Frontal cortex (tissue), 4 donors: ENCODE results near the gene CLMP. TPM values are rescaled to one million over a fixed set of nuclear protein-coding genes. Genes with fewer than 3 reads are reported as not detected.

Experiments
- DNase-seq, 2 donors: peaks; one replicate each; pipeline ENCODE4 v3.0.0; 2012; ENCODE audit warnings: low spot score in 2 of 2
- FAIRE-seq: peaks from 2 replicates; lab custom pipeline; 2012; peaks lifted over from hg19 to GRCh38; lab: Jason Lieb, UNC
- small RNA-seq: library from RNA; depleted of rRNA; stranded (forward); fragments of <200 nt; gene quantifications from one replicate; pipeline ENCODE3, GENCODE V24; 2014
- total RNA-seq: library from RNA; depleted of rRNA; stranded (reverse); fragments of >200 nt; gene quantifications from one replicate; pipeline ENCODE4 v1.2.3, GENCODE V29; 2014
- donor health status: control.
- donor health status: control.
- donor health status: control.

CLMP gene
- total RNA-seq, 1 donor from 2014 or later, result 50.5 TPM

- DNase-seq, result no peak
- FAIRE-seq, result no peak
These were observed 147.6 kb downstream of the CLMP start for GRCh38 chr11:123047266-123047946.

GRCh38 chr11:123046473-123047259 lies 148.4 kb downstream of the CLMP start:
- FAIRE-seq, result no peak
- DNase-seq, result no peak

DNA sequence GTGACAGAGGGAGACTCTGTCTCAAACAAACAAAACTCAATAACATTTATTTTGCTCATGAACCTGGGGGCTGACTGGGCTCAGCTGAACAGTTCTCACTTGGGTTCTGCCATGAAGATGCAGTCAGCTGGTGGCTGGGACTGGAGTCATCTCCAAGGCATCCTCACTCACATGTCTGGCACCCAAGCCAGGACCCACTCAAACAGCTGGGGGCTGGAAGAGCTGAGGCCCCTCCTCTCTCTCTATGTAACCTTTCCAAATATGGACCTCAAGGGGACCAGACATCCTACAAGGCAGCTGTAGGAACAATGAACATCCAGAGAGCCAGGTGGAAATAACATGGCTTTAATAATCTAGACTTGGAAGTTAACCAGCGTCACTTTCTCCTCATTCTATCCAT lies 149.9 kb downstream of the CLMP start:
- DNase-seq (no peak), FAIRE-seq (no peak)

- DNase-seq (no peak), FAIRE-seq (no peak)
These were observed 153.9 kb downstream of the CLMP start for GRCh38 chr11:123041185-123041584.

DNA sequence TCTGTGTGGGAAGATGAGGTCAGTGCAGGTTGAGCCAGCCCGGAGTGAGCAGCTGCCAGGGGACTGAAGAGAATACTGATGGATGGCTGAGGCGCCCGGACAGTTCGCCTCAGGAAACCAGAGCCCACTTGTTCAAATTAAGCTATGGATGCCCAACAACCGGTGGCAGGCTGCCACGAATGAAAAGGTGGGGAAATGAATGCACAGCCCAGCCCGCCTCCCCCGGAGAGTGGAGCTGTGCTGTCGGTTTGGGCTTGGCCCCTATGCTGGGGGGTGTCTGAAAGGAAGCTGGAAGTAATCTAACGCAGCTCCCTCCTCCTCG lies 155.0 kb downstream of the CLMP start:
- no peak for DNase-seq
- FAIRE-seq, result no peak

- FAIRE-seq (no peak), DNase-seq (no peak)
These were observed 159.2 kb downstream of the CLMP start for GRCh38 chr11:123035831-123036230.

DNA sequence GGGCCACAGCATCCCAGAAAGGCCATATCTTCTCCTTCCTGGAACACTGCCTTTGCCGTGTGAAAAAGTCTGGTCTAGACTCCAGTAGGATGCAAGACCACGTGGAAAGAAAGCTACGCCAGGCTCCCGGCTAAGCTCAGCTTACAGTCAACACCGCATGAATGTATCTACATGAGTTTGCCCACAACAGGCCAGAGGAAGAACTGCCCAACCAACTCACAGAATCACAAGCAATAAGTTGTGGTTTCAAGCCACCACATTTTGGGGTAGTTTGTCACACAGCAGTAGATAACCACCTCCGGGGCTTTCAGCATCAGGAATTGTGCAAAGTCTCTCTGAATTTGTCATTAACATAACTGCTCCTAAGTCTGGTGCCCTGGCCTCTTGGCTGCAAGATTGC lies 160.5 kb downstream of the CLMP start:
- FAIRE-seq (no peak), DNase-seq (no peak)

DNA sequence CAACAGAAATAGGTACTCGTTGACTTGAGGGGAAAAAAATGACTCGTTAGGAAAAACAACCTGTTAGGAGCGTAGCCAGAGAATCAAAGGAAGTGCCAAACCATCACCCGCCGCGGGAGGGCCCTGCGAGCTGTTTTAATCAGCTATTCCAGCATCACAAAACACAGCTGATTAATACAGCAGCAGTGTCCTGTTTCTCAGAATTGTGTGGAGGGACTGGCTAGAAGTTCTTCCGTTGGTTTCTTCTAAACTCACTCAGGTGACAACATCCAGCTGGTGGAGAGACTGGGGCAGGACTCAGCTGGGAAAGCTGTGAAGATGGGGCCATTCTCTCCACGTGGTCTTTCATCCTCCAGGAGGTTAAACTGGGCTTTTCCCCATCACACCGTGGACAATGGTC lies 161.2 kb downstream of the CLMP start:
- DNase-seq (no peak), FAIRE-seq (no peak)

DNA sequence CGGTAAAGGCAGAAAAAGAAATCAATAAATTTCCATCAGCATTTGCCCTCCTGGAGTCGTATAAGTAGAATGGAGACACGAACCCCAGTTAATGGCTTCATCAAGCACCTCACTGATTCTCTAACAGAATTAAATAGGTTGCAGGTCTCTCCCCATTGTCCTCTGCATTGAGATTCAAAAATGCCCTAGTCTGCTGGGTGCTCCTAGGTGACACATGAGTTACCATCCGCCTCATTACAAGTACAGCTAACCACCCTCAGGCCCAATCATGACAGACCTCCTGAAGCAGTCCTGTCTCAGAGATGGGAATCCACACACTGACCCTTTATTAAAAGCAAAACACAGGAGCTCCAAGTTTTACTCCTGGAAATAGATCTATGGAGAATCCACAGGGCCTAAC lies 164.5 kb downstream of the CLMP start:
- DNase-seq, result no peak
- no peak for FAIRE-seq

GRCh38 chr11:123020968-123021367 lies 174.1 kb downstream of the CLMP start:
- no peak for FAIRE-seq
- peak in 1 of 2 donors; percentile 30 for DNase-seq

Small RNA genes within 50 kb of the gene (small RNA-seq; reads per million reads assigned to genes)
- gene RPL31P47, result not detected
- not detected for gene SNORD14C
- gene SNORD14D, result not detected
- 138 reads per million, percentile 98 among the genes with 10 or more reads in this experiment for gene SNORD14E

Other genes starting within 250 kb of the CLMP start
- gene BSX, start 213.4 kb downstream of the CLMP start, total RNA-seq, result not detected
- 3,900 TPM for gene HSPA8, start 133.1 kb downstream of the CLMP start, total RNA-seq
- gene GRAMD1B, start 235.0 kb upstream of the CLMP start, total RNA-seq, result 39.9 TPM